H1 (cell line): ENCODE measurements around the gene WFDC1. TPM values are rescaled to one million over a fixed set of nuclear protein-coding genes. Genes with fewer than 3 reads are reported as not detected.

Experiments
- CTCF ChIA-PET: fragments of 300-600 bp; sonication (Branson Sonifier 250); formaldehyde crosslinking; loops from one replicate; lab custom pipeline; 2021; ENCODE audit not compliant: partially characterized antibody; lab: Charles Lee
- POLR2A ChIA-PET: fragments of 300-600 bp; sonication (Branson Sonifier 250); formaldehyde crosslinking; loops from one replicate; lab custom pipeline; 2021; ENCODE audit warnings: inconsistent platforms; ENCODE audit not compliant: partially characterized antibody; lab: Charles Lee
- DNase-seq, 2 experiments: peaks; one replicate each; pipeline versions ENCODE4 v3.0.0 to v3.0.0-alpha.2; 2010 to 2022; ENCODE audit warnings: low spot score in 2 of 2, low read depth in 1 of 2, mixed read lengths in 1 of 2
- FAIRE-seq: peaks from 2 replicates; lab custom pipeline; 2011; peaks lifted over from hg19 to GRCh38; lab: Jason Lieb, UNC
- H2AFZ ChIP-seq: 2 replicates; pipeline ENCODE4 v1.8.1; 2012; ENCODE audit warnings: low read length, inconsistent platforms
- H2AK5ac ChIP-seq: 2 replicates; pipeline ENCODE4 v1.6.1; 2013; ENCODE audit warnings: low read depth, low read length
- H2BK120ac ChIP-seq: replicated peaks from 2 replicates; pipeline ENCODE3; 2013; ENCODE audit warnings: low read depth, low read length, inconsistent platforms
- H2BK12ac ChIP-seq: 2 replicates; pipeline ENCODE4 v1.6.1; 2013; ENCODE audit warnings: low read depth, low read length
- H2BK15ac ChIP-seq: 2 replicates; pipeline ENCODE4 v1.6.1; 2013; ENCODE audit warnings: low read length
- H2BK20ac ChIP-seq: 2 replicates; pipeline ENCODE4 v1.6.1; 2013; ENCODE audit warnings: low read length
- H2BK5ac ChIP-seq: 2 replicates; pipeline ENCODE4 v1.6.1; 2013; ENCODE audit warnings: low read depth, low read length
- H3K14ac ChIP-seq: 2 replicates; pipeline ENCODE4 v1.6.1; 2013; ENCODE audit warnings: inconsistent platforms; ENCODE audit not compliant: insufficient read length
- H3K18ac ChIP-seq: 2 replicates; pipeline ENCODE4 v1.6.1; 2013; ENCODE audit warnings: low read length; ENCODE audit errors: extremely low read depth
- H3K23ac ChIP-seq: 2 replicates; pipeline ENCODE4 v1.6.1; 2013; ENCODE audit warnings: inconsistent platforms; ENCODE audit not compliant: insufficient read length
- H3K23me2 ChIP-seq: 2 replicates; pipeline ENCODE4 v1.6.1; 2013; ENCODE audit warnings: low read depth, low read length
- H3K27ac ChIP-seq: 2 replicates; pipeline ENCODE4 v1.6.1; 2011; ENCODE audit warnings: low read depth, low read length, inconsistent platforms
- H3K27me3 ChIP-seq, 4 experiments: replicated peaks in 1 of 4; 1 replicate in 1 of 4; 2 replicates in 3 of 4; pipeline versions ENCODE4 v1.6.1 to v1.8.1; 2011 to 2013; ENCODE audit warnings: low read length in 3 of 4, mild to moderate bottlenecking in 3 of 4, inconsistent platforms in 2 of 4, mixed read lengths in 2 of 4, moderate library complexity in 1 of 4; ENCODE audit not compliant: control insufficient read depth in 3 of 4, insufficient read depth in 3 of 4; ENCODE audit errors: extremely low read depth in 1 of 4
- H3K36me3 ChIP-seq, 4 experiments: 2 replicates each; pipeline versions ENCODE4 v1.6.1 to v1.8.1; 2011 to 2013; ENCODE audit warnings: mild to moderate bottlenecking in 4 of 4, low read length in 3 of 4, moderate library complexity in 2 of 4, control low read depth in 1 of 4, inconsistent platforms in 1 of 4; ENCODE audit not compliant: insufficient read depth in 4 of 4, control insufficient read depth in 2 of 4
- H3K4ac ChIP-seq: replicated peaks from 2 replicates; pipeline ENCODE3; 2013; ENCODE audit warnings: low read length, low read depth, mixed read lengths, inconsistent platforms; ENCODE audit not compliant: insufficient read length
- H3K4me1 ChIP-seq, 4 experiments: replicated peaks in 1 of 4; 1 replicate in 1 of 4; 2 replicates in 3 of 4; pipeline versions ENCODE4 v1.6.1 to v1.8.1; 2011 to 2013; ENCODE audit warnings: low read length in 3 of 4, inconsistent platforms in 2 of 4, mixed read lengths in 1 of 4; ENCODE audit not compliant: insufficient read depth in 4 of 4, control insufficient read depth in 3 of 4
- H3K4me2 ChIP-seq, 2 experiments: 2 replicates each; pipeline versions ENCODE4 v1.6.1 to v1.8.1; 2011 to 2013; ENCODE audit warnings: low read depth in 2 of 2, low read length in 2 of 2, control low read depth in 1 of 2, inconsistent platforms in 1 of 2, mild to moderate bottlenecking in 1 of 2; ENCODE audit not compliant: insufficient read depth in 1 of 2
- H3K4me3 ChIP-seq, 4 experiments: fragments of 200-600, 300-600 bp in 1 of 4; sonication (generic), shearing (Covaris generic), sonication (Bioruptor Twin) in 1 of 4; 2 replicates each; pipeline versions ENCODE4 v1.5.1 to v1.8.1; 2011 to 2016; ENCODE audit warnings: low read length in 4 of 4, low read depth in 3 of 4, control low read depth in 2 of 4, inconsistent platforms in 2 of 4, mild to moderate bottlenecking in 2 of 4, mixed read lengths in 1 of 4, moderate library complexity in 1 of 4; ENCODE audit not compliant: insufficient read depth in 2 of 4; ENCODE audit errors: extremely low read depth in 1 of 4
- H3K56ac ChIP-seq: replicated peaks from 2 replicates; pipeline ENCODE3; 2013; ENCODE audit warnings: low read depth, mild to moderate bottlenecking, mixed read lengths, low read length, inconsistent platforms; ENCODE audit not compliant: insufficient read length
- H3K79me1 ChIP-seq: 2 replicates; pipeline ENCODE4 v1.6.1; 2013; ENCODE audit warnings: low read depth, low read length, control low read depth
- H3K79me2 ChIP-seq, 2 experiments: 2 replicates each; pipeline versions ENCODE4 v1.6.1 to v1.8.1; 2012 to 2013; ENCODE audit warnings: low read length in 2 of 2, mild to moderate bottlenecking in 2 of 2, inconsistent platforms in 1 of 2; ENCODE audit not compliant: insufficient read depth in 2 of 2, control insufficient read depth in 1 of 2
- H3K9ac ChIP-seq, 4 experiments: replicated peaks in 1 of 4; 1 replicate in 1 of 4; 2 replicates in 3 of 4; pipeline versions ENCODE4 v1.6.1 to v1.8.1; 2011 to 2013; ENCODE audit warnings: low read depth in 3 of 4, low read length in 3 of 4, control low read depth in 2 of 4, mild to moderate bottlenecking in 2 of 4, moderate library complexity in 2 of 4, inconsistent platforms in 1 of 4; ENCODE audit errors: extremely low read depth in 1 of 4
- H3K9me3 ChIP-seq, 2 experiments: 2 replicates each; pipeline versions ENCODE4 v1.6.1 to v1.8.1; 2012 to 2013; ENCODE audit warnings: mild to moderate bottlenecking in 2 of 2, moderate library complexity in 2 of 2, control low read depth in 1 of 2, inconsistent platforms in 1 of 2, low read depth in 1 of 2, low read length in 1 of 2, mixed read lengths in 1 of 2; ENCODE audit not compliant: insufficient read depth in 2 of 2
- H4K20me1 ChIP-seq, 2 experiments: replicated peaks in 1 of 2; 2 replicates each; pipeline versions ENCODE3 to v1.8.1; 2011 to 2013; ENCODE audit warnings: inconsistent platforms in 2 of 2, low read length in 2 of 2, mild to moderate bottlenecking in 1 of 2; ENCODE audit not compliant: insufficient read depth in 2 of 2, control insufficient read depth in 1 of 2
- H4K5ac ChIP-seq: 2 replicates; pipeline ENCODE4 v1.6.1; 2013; ENCODE audit warnings: low read length, low read depth, mixed read lengths, inconsistent platforms; ENCODE audit not compliant: insufficient read length
- H4K8ac ChIP-seq: 2 replicates; pipeline ENCODE4 v1.8.0; 2013; ENCODE audit warnings: mild to moderate bottlenecking, moderate library complexity, low read length, inconsistent platforms; ENCODE audit not compliant: insufficient read depth; ENCODE audit errors: extremely low read depth
- H4K91ac ChIP-seq: replicated peaks from 2 replicates; pipeline ENCODE3; 2013; ENCODE audit warnings: low read length, mixed read lengths, inconsistent platforms; ENCODE audit not compliant: insufficient read length
- BACH1 ChIP-seq: IDR thresholded peaks from 2 replicates; pipeline ENCODE4 v1.6.1; 2012; ENCODE audit warnings: low read length, improper control_type of control experiment
- CBX5 ChIP-seq: fragments of 300-800, 300-1000 bp; sonication (generic); IDR thresholded peaks from 2 replicates; pipeline ENCODE4 v1.7.1; 2016; ENCODE audit warnings: antibody characterized with exemption, low read length, low read depth
- CTBP2 ChIP-seq: IDR thresholded peaks from 2 replicates; pipeline ENCODE4 v1.7.0; 2011; ENCODE audit warnings: borderline replicate concordance, mild to moderate bottlenecking, moderate library complexity, mixed read lengths, low read length; ENCODE audit not compliant: insufficient read depth, insufficient read length
- EP300 ChIP-seq, 2 experiments: IDR thresholded peaks; 1 replicate in 1 of 2; 2 replicates in 1 of 2; pipeline ENCODE4 v1.6.1; 2011 to 2012; ENCODE audit warnings: low read depth in 2 of 2, low read length in 2 of 2, mild to moderate bottlenecking in 2 of 2, borderline replicate concordance in 1 of 2, inconsistent platforms in 1 of 2, moderate library complexity in 1 of 2
- EZH2 ChIP-seq: fragments of 200-600 bp; sonication (generic); IDR thresholded peaks from 2 replicates; pipeline ENCODE4 v1.7.1; 2012; ENCODE audit warnings: low read depth, mild to moderate bottlenecking, moderate library complexity, low read length, inconsistent platforms; ENCODE audit not compliant: severe bottlenecking
- KDM1A ChIP-seq: fragments of 200-600, 300-600 bp; sonication (generic); IDR thresholded peaks from 2 replicates; pipeline ENCODE4 v1.7.1; 2016; ENCODE audit warnings: mild to moderate bottlenecking, low read length, borderline replicate concordance
- KDM4A ChIP-seq: IDR thresholded peaks from one replicate; pipeline ENCODE4 v1.7.1; 2012; ENCODE audit warnings: low read depth, mild to moderate bottlenecking, moderate library complexity, low read length, inconsistent platforms; ENCODE audit not compliant: severe bottlenecking
- POLR2A ChIP-seq, 2 experiments: IDR thresholded peaks; 1 replicate in 1 of 2; 2 replicates in 1 of 2; pipeline ENCODE4 v1.6.1; 2011; ENCODE audit warnings: low read depth in 2 of 2, low read length in 2 of 2, mild to moderate bottlenecking in 2 of 2; ENCODE audit errors: control extremely low read depth in 1 of 2
- POLR2AphosphoS5 ChIP-seq: IDR thresholded peaks from 2 replicates; pipeline ENCODE4 v1.6.1; 2011; ENCODE audit warnings: low read depth, low read length
- POU5F1 ChIP-seq: IDR thresholded peaks from 2 replicates; pipeline ENCODE4 v1.6.1; 2011; ENCODE audit warnings: low read depth, mild to moderate bottlenecking, low read length, moderate library complexity
- TAF7 ChIP-seq: optimal IDR thresholded peaks from 2 replicates; pipeline ENCODE3; 2011; ENCODE audit warnings: low read depth, mild to moderate bottlenecking, inconsistent platforms, low read length, moderate library complexity, borderline replicate concordance
- TCF12 ChIP-seq: IDR thresholded peaks from 2 replicates; pipeline ENCODE4 v1.6.1; 2011; ENCODE audit warnings: low read depth, mild to moderate bottlenecking, low read length
- WGBS, 2 experiments: shearing (Covaris generic) in 1 of 2; methylation state at CpG; one replicate each; pipeline versions ENCODE4 v1.1.6 to v1.1.7; 2013 to 2015; ENCODE audit warnings: low lambda C conversion rate in 2 of 2, mixed read lengths in 2 of 2, inconsistent platforms in 1 of 2, low coverage in 1 of 2, missing lambda C conversion rate in 1 of 2; ENCODE audit not compliant: insufficient replicate concordance in 2 of 2, insufficient coverage in 1 of 2, insufficient read length in 1 of 2; ENCODE audit errors: extremely low coverage in 1 of 2, missing lambda C conversion rate in 1 of 2; 5-methylcytosine and 5-hydroxymethylcytosine counted together
- polyA plus RNA-seq, 7 experiments: library from polyadenylated mRNA; depleted of rRNA in 3 of 7; stranded (reverse) in 5 of 7; unstranded in 2 of 7; fragments of >200 nt in 5 of 7; fragments of 200-250 nt in 2 of 7; gene quantifications; 1 replicate in 5 of 7; 2 replicates in 1 of 7; 4 replicates in 1 of 7; pipeline versions ENCODE4 v1.2.1 to v1.2.3, GENCODE V29; 2011 to 2013; ENCODE audit warnings: missing spikeins in 2 of 7, mixed read lengths in 2 of 7
- total RNA-seq: library from RNA; stranded (reverse); fragmentation: NEBNext Ultra II Directional; extraction: Animal tissue kit (Norgen Biotek cat#: 25700); gene quantifications from 2 replicates; pipeline ENCODE4 v1.2.1, GENCODE V29; 2021

The WFDC1 gene
- total and polyA plus RNA-seq, 2 of the 8 experiments (the other 6 are each of a cell fraction or from before 2014, with no cell fraction given) = 0.70 to 1.1 TPM

- H2BK20ac ChIP-seq = no peak overlapping the region
- H3K23ac ChIP-seq = no peak overlapping the region
- no peak overlapping the region for H3K9ac ChIP-seq
- FAIRE-seq (no peak), DNase-seq (no peak)
- H3K36me3 ChIP-seq = no peaks in the 10 kb centered on the region
- POLR2A ChIA-PET = no interaction called here
- no peak overlapping the region for H3K14ac ChIP-seq
- no peaks in the 10 kb centered on the region for H3K9me3 ChIP-seq
- no peak overlapping the region for H4K91ac ChIP-seq
- no peaks in the 10 kb centered on the region for H3K4me1 ChIP-seq
- no peak overlapping the region for H3K27ac ChIP-seq
- CTCF ChIA-PET = interaction anchor here (0.9 to 1.2 kb wide), 2 partner anchors 22 to 25 kb away, joined by 3 read pairs; no protein-coding TSS in a partner anchor
- H4K8ac ChIP-seq = no peak overlapping the region
- peaks cover 8% of the 10 kb centered on the region; the same call in 1 of the 2 replicates for H3K23me2 ChIP-seq
- H3K18ac ChIP-seq = no peak overlapping the region
- H3K79me2 ChIP-seq = no peaks in the 10 kb centered on the region
- no peak overlapping the region for H3K4me3 ChIP-seq
- H3K4ac ChIP-seq = no peak overlapping the region
- no peak overlapping the region for H2AK5ac ChIP-seq
- WGBS, 2 experiments = 86% methylated on average over 17 of the region's 18 CpGs; no CpG with 5 or more reads in 1 of the 2 experiments
- H2BK120ac ChIP-seq = no peak overlapping the region
- no peak overlapping the region for H2AFZ ChIP-seq
- H3K79me1 ChIP-seq = no peaks in the 10 kb centered on the region
- H3K27me3 ChIP-seq = no peaks in the 10 kb centered on the region
- no peak overlapping the region for H4K5ac ChIP-seq
- H4K20me1 ChIP-seq = peaks cover 0 to 4% of the 10 kb centered on the region in 2 experiments
- H2BK12ac ChIP-seq = no peak overlapping the region
- no peak overlapping the region for H2BK15ac ChIP-seq
- no peak overlapping the region for H3K56ac ChIP-seq
- no peak overlapping the region for H3K4me2 ChIP-seq
- H2BK5ac ChIP-seq = no peak overlapping the region
- TF ChIP-seq CTBP2 = no peak
- TF ChIP-seq CBX5 = no peak
- TF ChIP-seq EZH2 = no peak
- no peak for TF ChIP-seq EP300 (IDR thresholded peaks at IDR 0.05; ENCODE audit: borderline replicate concordance in 1 of 2, low read depth in 2 of 2, low read length in 2 of 2)
- no peak for TF ChIP-seq BACH1
- TF ChIP-seq POU5F1 = no peak
- TF ChIP-seq KDM1A = no peak
- TF ChIP-seq POLR2A (IDR thresholded peaks at IDR 0.05; ENCODE audit: control extremely low read depth in 1 of 2, low read depth in 2 of 2, low read length in 2 of 2) = no peak
- no peak for TF ChIP-seq TCF12
- no peak for TF ChIP-seq TAF7
- no peak for TF ChIP-seq POLR2AphosphoS5
- TF ChIP-seq KDM4A = no peak
These were observed 35.4 kb downstream of the WFDC1 start for GRCh38 chr16:84329843-84330684.
